ENCODE results near the gene JMJD4. TPM values are rescaled to one million over a fixed set of nuclear protein-coding genes. Genes with fewer than 3 reads are reported as not detected.

Gene JMJD4
- total and polyA plus RNA-seq, 2 experiments from 2014 or later = 11.5 to 17.7 TPM

DNA sequence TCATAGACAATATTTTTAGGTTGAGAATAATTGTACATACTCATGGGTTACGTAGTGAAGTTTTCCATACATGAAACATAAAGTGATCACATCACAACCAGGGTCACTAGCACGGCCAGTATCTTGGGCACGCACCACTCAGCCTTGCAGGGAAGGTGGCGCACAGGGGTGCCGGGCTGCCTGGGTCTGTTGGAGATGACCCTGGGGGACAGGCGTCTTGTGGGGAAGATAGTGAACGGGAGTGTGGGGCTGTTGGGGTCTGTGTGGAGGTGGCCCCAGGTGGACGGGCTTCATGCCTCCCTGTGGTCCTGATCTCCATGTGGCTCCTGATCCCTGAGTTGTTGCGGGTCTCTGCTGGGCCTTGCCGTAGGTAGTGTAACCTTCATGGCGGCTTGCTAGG lies 42.1 kb upstream of the JMJD4 start (continued):
- TF ChIP-seq, protein P1, sequence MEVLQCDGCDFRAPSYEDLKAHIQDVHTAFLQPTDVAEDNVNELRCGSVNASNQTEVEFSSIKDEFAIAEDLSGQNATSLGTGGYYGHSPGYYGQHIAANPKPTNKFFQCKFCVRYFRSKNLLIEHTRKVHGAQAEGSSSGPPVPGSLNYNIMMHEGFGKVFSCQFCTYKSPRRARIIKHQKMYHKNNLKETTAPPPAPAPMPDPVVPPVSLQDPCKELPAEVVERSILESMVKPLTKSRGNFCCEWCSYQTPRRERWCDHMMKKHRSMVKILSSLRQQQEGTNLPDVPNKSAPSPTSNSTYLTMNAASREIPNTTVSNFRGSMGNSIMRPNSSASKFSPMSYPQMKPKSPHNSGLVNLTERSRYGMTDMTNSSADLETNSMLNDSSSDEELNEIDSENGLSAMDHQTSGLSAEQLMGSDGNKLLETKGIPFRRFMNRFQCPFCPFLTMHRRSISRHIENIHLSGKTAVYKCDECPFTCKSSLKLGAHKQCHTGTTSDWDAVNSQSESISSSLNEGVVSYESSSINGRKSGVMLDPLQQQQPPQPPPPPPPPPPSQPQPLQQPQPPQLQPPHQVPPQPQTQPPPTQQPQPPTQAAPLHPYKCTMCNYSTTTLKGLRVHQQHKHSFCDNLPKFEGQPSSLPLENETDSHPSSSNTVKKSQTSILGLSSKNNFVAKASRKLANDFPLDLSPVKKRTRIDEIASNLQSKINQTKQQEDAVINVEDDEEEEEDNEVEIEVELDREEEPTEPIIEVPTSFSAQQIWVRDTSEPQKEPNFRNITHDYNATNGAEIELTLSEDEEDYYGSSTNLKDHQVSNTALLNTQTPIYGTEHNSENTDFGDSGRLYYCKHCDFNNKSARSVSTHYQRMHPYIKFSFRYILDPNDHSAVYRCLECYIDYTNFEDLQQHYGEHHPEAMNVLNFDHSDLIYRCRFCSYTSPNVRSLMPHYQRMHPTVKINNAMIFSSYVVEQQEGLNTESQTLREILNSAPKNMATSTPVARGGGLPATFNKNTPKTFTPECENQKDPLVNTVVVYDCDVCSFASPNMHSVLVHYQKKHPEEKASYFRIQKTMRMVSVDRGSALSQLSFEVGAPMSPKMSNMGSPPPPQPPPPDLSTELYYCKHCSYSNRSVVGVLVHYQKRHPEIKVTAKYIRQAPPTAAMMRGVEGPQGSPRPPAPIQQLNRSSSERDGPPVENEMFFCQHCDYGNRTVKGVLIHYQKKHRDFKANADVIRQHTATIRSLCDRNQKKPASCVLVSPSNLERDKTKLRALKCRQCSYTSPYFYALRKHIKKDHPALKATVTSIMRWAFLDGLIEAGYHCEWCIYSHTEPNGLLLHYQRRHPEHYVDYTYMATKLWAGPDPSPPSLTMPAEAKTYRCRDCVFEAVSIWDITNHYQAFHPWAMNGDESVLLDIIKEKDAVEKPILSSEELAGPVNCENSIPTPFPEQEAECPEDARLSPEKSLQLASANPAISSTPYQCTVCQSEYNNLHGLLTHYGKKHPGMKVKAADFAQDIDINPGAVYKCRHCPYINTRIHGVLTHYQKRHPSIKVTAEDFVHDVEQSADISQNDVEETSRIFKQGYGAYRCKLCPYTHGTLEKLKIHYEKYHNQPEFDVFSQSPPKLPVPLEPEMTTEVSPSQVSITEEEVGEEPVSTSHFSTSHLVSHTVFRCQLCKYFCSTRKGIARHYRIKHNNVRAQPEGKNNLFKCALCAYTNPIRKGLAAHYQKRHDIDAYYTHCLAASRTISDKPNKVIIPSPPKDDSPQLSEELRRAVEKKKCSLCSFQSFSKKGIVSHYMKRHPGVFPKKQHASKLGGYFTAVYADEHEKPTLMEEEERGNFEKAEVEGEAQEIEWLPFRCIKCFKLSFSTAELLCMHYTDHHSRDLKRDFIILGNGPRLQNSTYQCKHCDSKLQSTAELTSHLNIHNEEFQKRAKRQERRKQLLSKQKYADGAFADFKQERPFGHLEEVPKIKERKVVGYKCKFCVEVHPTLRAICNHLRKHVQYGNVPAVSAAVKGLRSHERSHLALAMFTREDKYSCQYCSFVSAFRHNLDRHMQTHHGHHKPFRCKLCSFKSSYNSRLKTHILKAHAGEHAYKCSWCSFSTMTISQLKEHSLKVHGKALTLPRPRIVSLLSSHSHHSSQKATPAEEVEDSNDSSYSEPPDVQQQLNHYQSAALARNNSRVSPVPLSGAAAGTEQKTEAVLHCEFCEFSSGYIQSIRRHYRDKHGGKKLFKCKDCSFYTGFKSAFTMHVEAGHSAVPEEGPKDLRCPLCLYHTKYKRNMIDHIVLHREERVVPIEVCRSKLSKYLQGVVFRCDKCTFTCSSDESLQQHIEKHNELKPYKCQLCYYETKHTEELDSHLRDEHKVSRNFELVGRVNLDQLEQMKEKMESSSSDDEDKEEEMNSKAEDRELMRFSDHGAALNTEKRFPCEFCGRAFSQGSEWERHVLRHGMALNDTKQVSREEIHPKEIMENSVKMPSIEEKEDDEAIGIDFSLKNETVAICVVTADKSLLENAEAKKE (CRISPR knock-in tag; IDR thresholded peaks at IDR 0.05) = no peak
- no peak for TF ChIP-seq ZNF114 (CRISPR knock-in tag; IDR thresholded peaks at IDR 0.05)
- TF ChIP-seq CREB1 (CRISPR knock-in tag; IDR thresholded peaks at IDR 0.05; ENCODE audit: low read depth) = no peak
- TF ChIP-seq POLR2AphosphoS5 (IDR thresholded peaks at IDR 0.05; ENCODE audit: low read depth) = no peak
- TF ChIP-seq, protein P2, sequence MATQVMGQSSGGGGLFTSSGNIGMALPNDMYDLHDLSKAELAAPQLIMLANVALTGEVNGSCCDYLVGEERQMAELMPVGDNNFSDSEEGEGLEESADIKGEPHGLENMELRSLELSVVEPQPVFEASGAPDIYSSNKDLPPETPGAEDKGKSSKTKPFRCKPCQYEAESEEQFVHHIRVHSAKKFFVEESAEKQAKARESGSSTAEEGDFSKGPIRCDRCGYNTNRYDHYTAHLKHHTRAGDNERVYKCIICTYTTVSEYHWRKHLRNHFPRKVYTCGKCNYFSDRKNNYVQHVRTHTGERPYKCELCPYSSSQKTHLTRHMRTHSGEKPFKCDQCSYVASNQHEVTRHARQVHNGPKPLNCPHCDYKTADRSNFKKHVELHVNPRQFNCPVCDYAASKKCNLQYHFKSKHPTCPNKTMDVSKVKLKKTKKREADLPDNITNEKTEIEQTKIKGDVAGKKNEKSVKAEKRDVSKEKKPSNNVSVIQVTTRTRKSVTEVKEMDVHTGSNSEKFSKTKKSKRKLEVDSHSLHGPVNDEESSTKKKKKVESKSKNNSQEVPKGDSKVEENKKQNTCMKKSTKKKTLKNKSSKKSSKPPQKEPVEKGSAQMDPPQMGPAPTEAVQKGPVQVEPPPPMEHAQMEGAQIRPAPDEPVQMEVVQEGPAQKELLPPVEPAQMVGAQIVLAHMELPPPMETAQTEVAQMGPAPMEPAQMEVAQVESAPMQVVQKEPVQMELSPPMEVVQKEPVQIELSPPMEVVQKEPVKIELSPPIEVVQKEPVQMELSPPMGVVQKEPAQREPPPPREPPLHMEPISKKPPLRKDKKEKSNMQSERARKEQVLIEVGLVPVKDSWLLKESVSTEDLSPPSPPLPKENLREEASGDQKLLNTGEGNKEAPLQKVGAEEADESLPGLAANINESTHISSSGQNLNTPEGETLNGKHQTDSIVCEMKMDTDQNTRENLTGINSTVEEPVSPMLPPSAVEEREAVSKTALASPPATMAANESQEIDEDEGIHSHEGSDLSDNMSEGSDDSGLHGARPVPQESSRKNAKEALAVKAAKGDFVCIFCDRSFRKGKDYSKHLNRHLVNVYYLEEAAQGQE (IDR thresholded peaks at IDR 0.05; ENCODE audit: unreplicated experiment) = no peak

GRCh38 chr1:227776331-227776771 lies 41.2 kb upstream of the JMJD4 start:
- Mint-ChIP-seq H3K4me3 (no peak overlapping the region), H3K27me3 (ENCODE audit: insufficient read depth, low read depth, poor library complexity) (peaks cover 6% of the 10 kb centered on the region), H3K4me1 (no peaks in the 10 kb centered on the region), H3K27ac (no peak overlapping the region), H3K9me3 (no peaks in the 10 kb centered on the region), H3K36me3 (ENCODE audit: low read depth) (no peaks in the 10 kb centered on the region)
- H3K4me2 ChIP-seq = no peak overlapping the region
- H3K4me1 ChIP-seq (ENCODE audit: insufficient read depth) = no peaks in the 10 kb centered on the region
- no peaks in the 10 kb centered on the region for H3K79me2 ChIP-seq (replicated peaks; ENCODE audit: insufficient read depth)
- no peak for ATAC-seq
- H3K27me3 ChIP-seq (ENCODE audit: insufficient read depth) = no peaks in the 10 kb centered on the region
- no peak overlapping the region for H3K4me3 ChIP-seq
- no peak overlapping the region for H2AFZ ChIP-seq
- H3K9me2 ChIP-seq (ENCODE audit: insufficient read depth) = no peaks in the 10 kb centered on the region
- H3F3A ChIP-seq (replicated peaks; ENCODE audit: low read depth) = no peaks in the 10 kb centered on the region
- no peak overlapping the region for H3K27ac ChIP-seq (ENCODE audit: low read depth)
- peaks cover 6% of the 10 kb centered on the region; the same call in 1 of the 2 replicates for H4K20me1 ChIP-seq (replicated peaks; ENCODE audit: insufficient read depth)
- H3K36me3 ChIP-seq (ENCODE audit: insufficient read depth) = no peaks in the 10 kb centered on the region
- no peak for DNase-seq (ENCODE audit: low spot score)
- TF ChIP-seq STAT1 (IDR thresholded peaks at IDR 0.05; ENCODE audit: unreplicated experiment) = no peak
- TF ChIP-seq ZNF114 (CRISPR knock-in tag; IDR thresholded peaks at IDR 0.05) = no peak
- TF ChIP-seq JUNB (IDR thresholded peaks at IDR 0.05; ENCODE audit: unreplicated experiment) = no peak

Measured in GM23338 (cell line).